Small intestine (tissue), 7 donors: ENCODE results near the gene PRKCE. TPM values are rescaled to one million over a fixed set of nuclear protein-coding genes. Genes with fewer than 3 reads are reported as not detected.

ENCODE experiments used
- DNase-seq, 2 donors: peaks; one replicate each; pipeline versions ENCODE4 v3.0.0 to v3.0.0-alpha.2; 2013
- FAIRE-seq: peaks from 2 replicates; lab custom pipeline; 2012; peaks lifted over from hg19 to GRCh38; lab: Jason Lieb, UNC
- H3K27ac ChIP-seq, 3 donors: one replicate each; pipeline ENCODE4 v1.5.1; 2013; ENCODE audit warnings: low read length in 2 of 3, mild to moderate bottlenecking in 2 of 3, control low read depth in 1 of 3, inconsistent platforms in 1 of 3, low read depth in 1 of 3, moderate library complexity in 1 of 3
- H3K27me3 ChIP-seq, 3 donors: one replicate each; pipeline ENCODE4 v1.6.1; 2013; ENCODE audit warnings: low read length in 3 of 3, inconsistent platforms in 1 of 3; ENCODE audit not compliant: control insufficient read depth in 3 of 3, insufficient read depth in 3 of 3
- H3K36me3 ChIP-seq, 3 donors: one replicate each; pipeline ENCODE4 v1.6.1; 2013; ENCODE audit warnings: low read length in 3 of 3, inconsistent platforms in 1 of 3, low read depth in 1 of 3, mild to moderate bottlenecking in 1 of 3, moderate library complexity in 1 of 3; ENCODE audit not compliant: control insufficient read depth in 3 of 3, insufficient read depth in 2 of 3
- H3K4me1 ChIP-seq, 3 donors: one replicate each; pipeline ENCODE4 v1.6.1; 2013; ENCODE audit warnings: low read length in 2 of 3, inconsistent platforms in 1 of 3, low read depth in 1 of 3, mild to moderate bottlenecking in 1 of 3, moderate library complexity in 1 of 3; ENCODE audit not compliant: control insufficient read depth in 3 of 3, insufficient read depth in 2 of 3
- H3K4me3 ChIP-seq, 3 donors: one replicate each; pipeline ENCODE4 v1.5.1; 2013; ENCODE audit warnings: low read length in 3 of 3, control low read depth in 1 of 3, inconsistent platforms in 1 of 3, low read depth in 1 of 3, mild to moderate bottlenecking in 1 of 3, moderate library complexity in 1 of 3
- H3K9me3 ChIP-seq, 2 donors: one replicate each; pipeline ENCODE4 v1.6.1; 2013; ENCODE audit warnings: low read depth in 1 of 2, low read length in 1 of 2; ENCODE audit not compliant: control insufficient read depth in 2 of 2, insufficient read depth in 1 of 2
- WGBS, 3 donors: extraction: QIAGEN DNeasy Blood & Tissue Kit; methylation state at CpG; one replicate each; pipeline ENCODE4 v1.1.7; 2013; 5-methylcytosine and 5-hydroxymethylcytosine counted together
- polyA plus RNA-seq, 4 donors: library from polyadenylated mRNA; stranded (reverse) in 3 of 4; unstranded in 1 of 4; fragments of 200-250 nt in 3 of 4; fragments of 120-200 nt in 1 of 4; gene quantifications; one replicate each; pipeline versions ENCODE4 v1.2.1 to v1.2.3, GENCODE V29; 2013
- donor health status: healthy with polysubstance abuse.
- donor health status: control.
- donor health status: control.
- donor health status: Bipolar disorder and iron deficiency.
- donor health status: healthy.

Gene PRKCE
- polyA plus RNA-seq, 4 donors = 2.2 to 7.1 (median 5.4) TPM

GRCh38 chr2:45625824-45626223 is 25.7 kb upstream of the PRKCE start:
- Histone ChIP-seq H3K9me3 (no peaks in the 10 kb centered on the region), H3K27ac (no peak overlapping the region), H3K36me3 (no peaks in the 10 kb centered on the region), H3K4me3 (no peak overlapping the region), H3K27me3 (no peaks in the 10 kb centered on the region), H3K4me1 (no peaks in the 10 kb centered on the region)
- DNase-seq (no peak), FAIRE-seq (no peak)

- H3K27me3 ChIP-seq = peaks cover 0 to 3% (median 0%) of the 10 kb centered on the region in 3 donors
- no peaks in the 10 kb centered on the region for H3K9me3 ChIP-seq
- H3K27ac ChIP-seq = no peak overlapping the region
- no peak for FAIRE-seq
- H3K36me3 ChIP-seq = no peaks in the 10 kb centered on the region
- no peak overlapping the region for H3K4me3 ChIP-seq
- H3K4me1 ChIP-seq = no peaks in the 10 kb centered on the region
- 54 to 67% (median 58%) methylated on average over 8 of the region's 8 CpGs for WGBS, 3 donors
- no peak for DNase-seq
Observed at GRCh38 chr2:45626387-45627221, 24.9 kb upstream of the PRKCE start.

- FAIRE-seq (no peak), DNase-seq (no peak)
- H3K9me3 ChIP-seq = no peaks in the 10 kb centered on the region
- H3K27me3 ChIP-seq = peaks cover 0 to 3% (median 0%) of the 10 kb centered on the region in 3 donors
- no peaks in the 10 kb centered on the region for H3K4me1 ChIP-seq
- H3K4me3 ChIP-seq = no peak overlapping the region
- WGBS, 3 donors = 53 to 76% (median 61%) methylated on average over 1 of the region's 1 CpG
- H3K27ac ChIP-seq = no peak overlapping the region
- no peaks in the 10 kb centered on the region for H3K36me3 ChIP-seq
Observed at GRCh38 chr2:45627911-45628310, 23.6 kb upstream of the PRKCE start.

GRCh38 chr2:45629971-45630370 is 21.5 kb upstream of the PRKCE start:
- Histone ChIP-seq H3K36me3 (no peaks in the 10 kb centered on the region), H3K27me3 (peaks cover 0 to 3% (median 0%) of the 10 kb centered on the region in 3 donors), H3K27ac (no peak overlapping the region), H3K9me3 (no peaks in the 10 kb centered on the region), H3K4me3 (no peak overlapping the region), H3K4me1 (no peaks in the 10 kb centered on the region)
- WGBS, 3 donors = 7 to 79% (median 38%) methylated on average over 1 of the region's 1 CpG
- FAIRE-seq (no peak), DNase-seq (no peak)

- Histone ChIP-seq H3K27ac (no peak overlapping the region), H3K4me1 (no peaks in the 10 kb centered on the region), H3K4me3 (no peak overlapping the region), H3K36me3 (no peaks in the 10 kb centered on the region), H3K27me3 (peaks cover 0 to 3% (median 0%) of the 10 kb centered on the region in 3 donors), H3K9me3 (no peaks in the 10 kb centered on the region)
- 93 to 96% (median 94%) methylated on average over 3 of the region's 3 CpGs for WGBS, 3 donors
- DNase-seq (no peak), FAIRE-seq (no peak)
Observed at GRCh38 chr2:45631319-45631718, 20.2 kb upstream of the PRKCE start.

- no peak for FAIRE-seq
- 74 to 91% (median 77%) methylated on average over 3 of the region's 3 CpGs for WGBS, 3 donors
- H3K4me1 ChIP-seq = no peaks in the 10 kb centered on the region
- H3K36me3 ChIP-seq = no peaks in the 10 kb centered on the region
- no peak overlapping the region for H3K4me3 ChIP-seq
- H3K27me3 ChIP-seq = peaks cover 0 to 3% (median 0%) of the 10 kb centered on the region in 3 donors
- H3K9me3 ChIP-seq = no peaks in the 10 kb centered on the region
- no peak for DNase-seq
- no peak overlapping the region for H3K27ac ChIP-seq
Observed at GRCh38 chr2:45631955-45632354, 19.5 kb upstream of the PRKCE start.

GRCh38 chr2:45634223-45634622 is 17.3 kb upstream of the PRKCE start:
- DNase-seq = no peak

GRCh38 chr2:45636008-45636407 is 15.5 kb upstream of the PRKCE start:
- no peaks in the 10 kb centered on the region for H3K9me3 ChIP-seq
- FAIRE-seq = no peak
- 68 to 86% (median 82%) methylated on average over 5 of the region's 5 CpGs for WGBS, 3 donors
- no peak for DNase-seq
- no peaks in the 10 kb centered on the region for H3K36me3 ChIP-seq
- no peak overlapping the region for H3K27ac ChIP-seq
- H3K27me3 ChIP-seq = peaks cover 0 to 3% (median 2%) of the 10 kb centered on the region in 3 donors
- no peak overlapping the region for H3K4me3 ChIP-seq
- H3K4me1 ChIP-seq = no peaks in the 10 kb centered on the region

More at GRCh38 chr2:45634223-45634622, 17.3 kb upstream of the PRKCE start:
- Histone ChIP-seq H3K4me3 (no peak overlapping the region), H3K27me3 (peaks cover 0 to 3% (median 2%) of the 10 kb centered on the region in 3 donors), H3K4me1 (no peaks in the 10 kb centered on the region), H3K9me3 (no peaks in the 10 kb centered on the region), H3K27ac (no peak overlapping the region), H3K36me3 (no peaks in the 10 kb centered on the region)
- whole genome bisulfite sequencing, 3 donors = 84 to 89% (median 87%) methylated on average over 5 of the region's 5 CpGs
- no peak for FAIRE-seq
